COLO829 (cell line): ENCODE results near the gene C2CD3.
A peak's percentile ranks its signal among the peaks of the same experiment; 100 is the strongest.

Experiments used
- DNase-seq: peaks from one replicate; pipeline ENCODE4 v3.0.0; 2012; ENCODE audit warnings: low spot score

C2CD3 gene

GRCh38 chr11:74020539-74020938, 150.3 kb downstream of the C2CD3 start:
- DNase-seq = no peak

DNA sequence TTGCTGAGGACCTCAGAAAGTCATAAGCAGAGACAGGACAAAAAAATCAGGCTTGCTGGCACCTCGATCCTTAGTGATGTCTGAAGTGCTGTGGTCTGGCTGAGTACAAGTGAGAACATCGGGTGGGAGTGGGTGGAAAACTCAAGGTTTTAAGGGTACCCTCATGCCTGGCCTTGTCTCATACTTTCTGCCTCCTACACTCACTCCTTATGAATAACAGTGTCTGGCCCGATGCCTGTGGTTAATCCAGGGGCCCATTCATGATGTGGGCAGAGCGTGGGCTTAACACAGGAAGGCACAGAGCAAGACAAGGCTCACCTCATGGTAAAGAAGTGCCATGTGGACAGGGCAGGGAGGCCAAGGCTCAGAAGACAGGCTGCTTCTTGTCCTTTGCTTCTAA, 150.9 kb downstream of the C2CD3 start:
- peak; percentile 34 for DNase-seq

GRCh38 chr11:74019104-74019738, 151.6 kb downstream of the C2CD3 start:
- DNase-seq = no peak

- no peak for DNase-seq
Observed at GRCh38 chr11:74018331-74019005, 152.3 kb downstream of the C2CD3 start.

GRCh38 chr11:74017631-74018030, 153.2 kb downstream of the C2CD3 start:
- no peak for DNase-seq

DNA sequence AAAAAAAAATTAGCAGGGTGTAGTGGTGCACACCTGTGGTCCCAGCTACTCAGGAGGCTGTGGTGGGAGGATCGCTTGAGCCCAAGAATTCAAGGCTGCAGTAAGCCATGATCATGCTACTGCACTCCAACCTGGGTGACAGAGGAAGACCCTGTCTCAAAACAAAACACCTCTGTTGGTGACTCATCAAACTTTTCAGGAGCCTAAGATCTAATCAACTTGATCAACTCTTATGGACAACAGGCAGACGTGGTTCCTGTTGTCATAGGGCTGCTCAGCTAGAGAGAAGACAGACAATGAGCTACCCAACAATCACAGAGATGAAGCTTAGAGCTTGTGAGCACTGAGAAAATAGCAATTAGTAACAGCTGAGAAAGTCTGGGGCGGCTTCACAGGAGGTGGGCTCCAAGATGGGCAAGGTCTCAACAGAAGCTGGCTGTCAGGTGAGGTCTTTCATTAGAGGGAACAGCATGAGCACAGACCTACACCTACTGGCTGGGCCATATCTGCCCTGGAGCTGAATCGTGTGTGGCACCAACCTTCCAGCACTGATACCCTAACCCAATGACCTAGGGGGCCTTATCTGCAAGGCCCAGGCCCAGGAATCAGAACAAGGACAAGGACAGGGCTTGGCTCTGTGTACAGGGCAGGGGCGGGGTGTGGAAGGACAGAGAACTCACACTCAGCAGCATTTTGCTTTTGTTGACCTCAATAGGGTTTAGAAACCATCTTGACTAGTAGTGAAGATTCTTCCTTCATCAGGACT, 154.7 kb downstream of the C2CD3 start:
- no peak for DNase-seq

GRCh38 chr11:74014880-74015279, 155.9 kb downstream of the C2CD3 start:
- DNase-seq = no peak

GRCh38 chr11:74013141-74013540, 157.7 kb downstream of the C2CD3 start:
- DNase-seq = no peak

DNA sequence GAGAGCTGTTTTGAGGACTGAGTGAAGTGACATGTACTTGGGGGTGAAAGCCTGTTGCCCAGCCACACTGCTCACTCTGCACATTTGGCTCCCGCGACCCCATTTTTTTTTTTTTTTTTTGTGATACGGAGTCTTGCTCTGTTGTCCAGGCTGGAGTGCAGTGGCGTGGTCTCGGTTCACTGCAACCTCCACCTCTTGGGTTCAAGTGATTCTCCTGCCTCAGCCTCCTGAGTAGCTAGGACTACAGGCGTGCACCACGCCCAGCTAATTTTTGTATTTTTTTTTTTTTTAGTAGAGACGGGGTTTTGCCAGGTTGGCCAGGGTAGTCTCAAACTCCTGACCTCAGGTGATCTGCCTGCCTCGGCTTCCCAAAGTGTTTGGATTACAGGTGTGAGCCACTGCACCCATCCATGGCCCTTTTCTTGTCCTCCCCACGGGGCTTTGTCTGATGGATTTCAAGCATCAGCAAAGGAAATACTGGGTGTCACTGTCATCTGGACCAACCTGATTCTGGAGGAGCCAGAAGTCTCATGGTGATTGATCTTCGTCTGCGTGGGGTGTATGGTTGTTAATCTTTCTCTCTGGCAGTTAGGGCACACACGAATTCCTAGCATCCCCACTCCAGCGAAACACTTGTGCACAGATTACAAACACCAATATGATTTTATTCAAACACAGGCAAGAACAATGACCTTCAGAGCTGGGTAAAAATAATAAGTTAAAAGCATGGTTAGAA, 158.6 kb downstream of the C2CD3 start:
- DNase-seq = no peak

DNA sequence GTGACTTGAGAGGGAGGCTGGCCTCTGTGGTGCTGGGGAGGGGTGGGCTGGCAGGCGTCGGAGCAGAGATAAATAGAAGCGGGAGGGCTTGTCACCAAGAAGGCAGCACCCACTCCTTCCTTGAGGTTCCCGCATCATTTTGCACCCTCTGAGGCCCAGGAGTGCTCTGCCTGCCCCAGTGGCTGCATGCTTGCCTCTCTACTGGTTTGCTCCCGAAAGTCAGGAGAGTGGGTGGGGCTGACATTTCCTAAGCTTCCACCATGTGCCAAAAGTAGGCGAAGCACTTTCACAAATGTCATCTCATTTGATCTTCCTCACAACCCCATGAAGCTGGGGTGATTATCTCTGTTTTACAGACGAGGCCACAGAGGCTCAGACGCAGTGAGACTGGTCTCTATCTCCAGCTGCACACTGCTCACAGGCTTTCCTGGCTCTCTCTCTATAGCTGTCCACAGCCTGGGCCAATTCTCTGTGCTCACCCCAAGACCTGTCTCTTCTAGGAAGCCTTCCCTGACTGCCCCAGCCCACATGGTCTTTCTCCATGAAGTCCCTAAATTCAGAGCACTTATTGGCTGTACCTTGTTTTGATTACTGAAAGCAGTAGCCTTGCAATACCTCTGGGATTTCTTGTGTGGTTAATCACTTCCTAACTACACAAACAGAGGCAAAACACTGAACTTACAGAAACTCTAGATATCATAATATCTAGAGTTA, 159.3 kb downstream of the C2CD3 start:
- DNase-seq = no peak

- DNase-seq = no peak
Observed at GRCh38 chr11:74010306-74011300, 160.2 kb downstream of the C2CD3 start.

- no peak for DNase-seq
Observed at GRCh38 chr11:74009675-74010305, 161.0 kb downstream of the C2CD3 start.

GRCh38 chr11:74009230-74009547, 161.6 kb downstream of the C2CD3 start:
- no peak for DNase-seq

DNA sequence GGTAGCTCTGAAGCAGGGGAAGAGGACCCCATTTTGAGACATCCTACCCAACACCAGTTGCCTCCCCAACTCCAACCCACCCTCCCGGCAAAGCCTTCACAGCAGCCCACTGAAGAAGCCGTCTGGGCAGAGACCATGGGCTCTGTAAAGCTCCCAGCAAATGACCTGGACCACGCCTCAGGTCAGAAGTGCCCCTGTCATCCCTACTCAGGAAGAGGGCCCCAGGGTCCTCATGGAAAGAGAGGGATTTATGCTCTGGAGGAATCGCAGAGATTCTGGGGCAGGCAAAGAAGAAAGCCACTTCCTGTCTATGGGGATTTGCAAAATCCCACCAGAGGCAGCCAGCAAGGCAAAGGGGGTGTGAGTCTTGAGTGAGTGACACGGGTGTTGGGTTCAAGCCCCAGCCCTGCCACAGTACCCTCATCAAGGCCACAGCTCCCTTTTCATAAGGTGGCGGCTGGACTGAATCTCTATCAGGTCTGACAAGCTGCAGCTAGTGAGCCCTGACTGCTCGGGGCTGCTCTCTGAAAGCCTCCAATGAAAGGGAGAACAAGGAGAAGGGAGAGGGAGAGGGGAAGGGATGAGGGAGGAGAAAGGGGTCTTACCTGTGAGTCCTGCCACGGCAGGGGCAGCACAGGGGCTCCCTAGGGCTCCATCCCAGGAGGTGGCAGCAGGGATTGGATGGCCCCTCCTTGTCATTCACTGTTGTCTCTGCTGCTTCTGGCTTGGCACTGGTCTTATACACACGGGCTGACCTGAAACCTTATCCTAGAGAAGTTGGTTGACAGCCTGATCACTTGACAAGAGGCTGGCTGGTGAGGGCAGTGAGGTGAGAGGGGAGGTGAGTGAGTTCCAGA, 162.2 kb downstream of the C2CD3 start, which contains the start of gene UCP3:
Gene UCP3, minus strand, starts transcription at position 713 of the 857 bp plus-strand sequence. CDS start 2,043 bp downstream, outside the sequence.
- no peak for DNase-seq

DNA sequence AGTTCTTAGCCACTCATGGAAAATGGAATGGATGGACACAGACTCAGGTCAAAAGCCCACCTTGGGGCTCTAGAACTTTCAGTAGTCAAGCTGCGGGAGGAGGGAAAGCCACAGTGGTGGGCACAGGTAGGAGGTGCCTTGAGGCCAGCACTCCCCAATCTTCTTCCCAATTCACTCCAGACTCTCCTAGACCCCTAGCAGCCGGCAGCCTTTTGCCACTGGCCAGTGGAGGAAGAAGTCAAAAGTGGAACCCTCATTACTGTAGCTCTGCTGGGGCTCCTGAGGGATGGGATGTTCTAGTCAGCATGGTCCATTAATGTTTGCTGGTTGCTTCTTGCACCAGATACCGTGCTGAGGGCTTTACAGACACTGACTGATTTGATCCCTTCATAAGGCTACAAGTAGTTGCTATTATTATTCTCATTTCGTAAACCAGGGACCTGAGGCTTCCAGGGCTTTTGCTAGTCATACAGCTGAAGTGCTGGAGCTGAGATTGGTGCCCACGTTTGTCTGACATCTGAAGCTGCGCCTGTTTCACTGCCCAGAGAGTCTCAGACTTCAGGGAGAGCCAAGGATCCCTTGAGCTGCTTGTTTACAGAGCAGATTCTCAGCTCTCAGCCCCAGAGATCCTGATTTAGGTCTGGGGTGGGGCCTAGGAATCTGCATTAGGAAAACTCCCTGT, 163.0 kb downstream of the C2CD3 start:
- no peak for DNase-seq

DNA sequence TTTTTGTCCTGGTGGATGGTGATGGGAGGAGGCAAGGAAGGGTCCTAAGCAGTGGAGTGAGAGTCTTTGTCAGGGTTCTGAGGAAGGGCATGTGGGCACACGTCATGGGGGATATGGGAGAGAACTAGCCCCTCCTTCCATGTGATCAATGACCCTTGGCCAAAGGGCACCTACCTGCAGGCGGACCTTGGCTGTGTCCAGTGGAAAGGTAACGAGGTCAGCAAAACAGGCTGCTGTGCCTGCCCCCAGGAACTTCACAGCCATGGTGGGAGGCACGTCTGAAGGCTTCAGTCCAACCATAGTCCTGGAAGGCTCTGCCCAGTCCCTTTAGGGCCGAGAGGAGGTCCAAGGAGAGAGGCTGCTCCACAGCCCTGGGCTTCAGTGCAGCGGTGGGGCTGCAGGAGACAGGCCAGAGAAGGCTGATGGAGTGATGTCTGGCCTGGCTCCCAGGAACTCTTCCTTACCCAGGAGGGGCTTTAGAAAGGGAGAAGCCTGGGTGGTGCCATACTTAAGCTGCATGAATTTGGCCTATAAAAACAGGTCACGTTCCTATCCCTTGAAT, 164.0 kb downstream of the C2CD3 start:
- no peak for DNase-seq

DNA sequence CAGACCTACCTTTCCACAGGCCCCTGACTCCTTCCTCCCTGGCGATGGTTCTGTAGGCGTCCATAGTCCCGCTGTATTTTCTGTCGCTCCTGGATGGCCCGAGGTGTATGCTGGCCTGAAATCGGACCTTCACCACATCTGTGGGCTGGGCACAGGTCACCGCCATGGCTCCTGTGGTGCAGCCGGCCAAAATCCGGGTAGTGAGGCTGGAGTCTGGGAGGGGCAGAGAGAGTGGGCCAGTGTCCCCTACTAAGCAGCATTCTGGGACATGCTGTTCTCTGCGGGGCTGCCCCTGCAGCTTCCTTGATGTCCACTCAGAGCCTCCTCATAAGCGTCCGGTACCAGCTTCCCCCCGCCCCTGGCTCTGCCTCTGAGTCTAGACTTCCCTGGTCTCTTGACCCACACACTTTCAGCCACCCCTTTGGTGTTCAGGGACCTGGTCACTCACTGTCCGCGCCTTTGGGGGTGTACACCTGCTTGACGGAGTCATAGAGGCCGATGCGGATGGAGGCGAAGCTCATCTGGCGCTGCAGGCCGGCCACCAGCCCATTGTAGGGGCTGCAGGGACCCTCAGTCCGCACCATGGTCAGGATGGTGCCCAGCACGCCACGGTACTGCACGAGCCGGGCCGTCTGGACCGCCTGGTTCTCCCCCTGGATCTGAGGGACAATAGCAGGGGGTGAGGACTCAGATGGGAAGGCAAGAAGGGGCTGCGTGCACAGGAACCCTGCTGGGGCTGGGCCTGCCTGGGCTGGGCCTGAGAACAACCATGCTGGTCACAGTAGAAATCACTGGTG, 164.9 kb downstream of the C2CD3 start:
- no peak for DNase-seq
